Measurements from ENCODE around the gene SIK3.

The SIK3 gene

GRCh38 chr11:117022526-117022925, 75.7 kb downstream of the SIK3 start:
- no peak overlapping the region for H3K27ac Mint-ChIP-seq
- H3K9me3 Mint-ChIP-seq: no peaks in the 10 kb centered on the region
- H3K36me3 Mint-ChIP-seq: peaks cover under 1% of the 10 kb centered on the region
- DNase-seq (ENCODE audit: low spot score in 2 of 2): no peak
- peak; percentile 82 for ATAC-seq
- H3K4me3 Mint-ChIP-seq: peak overlapping the region; percentile 0
- peaks cover 72% of the 10 kb centered on the region for H3K4me1 Mint-ChIP-seq

- ATAC-seq: peak; percentile 43
- peak in 1 of 2 donors; percentile 48 for DNase-seq (ENCODE audit: low spot score in 2 of 2)
- Mint-ChIP-seq H3K36me3 (peaks cover 4% of the 10 kb centered on the region), H3K27ac (peak overlapping the region; percentile 56), H3K4me1 (peaks cover 64% of the 10 kb centered on the region), H3K9me3 (no peaks in the 10 kb centered on the region), H3K4me3 (peak overlapping the region; percentile 35)
Measured at GRCh38 chr11:117020869-117021564, 77.2 kb downstream of the SIK3 start.

- Mint-ChIP-seq H3K9me3 (no peaks in the 10 kb centered on the region), H3K36me3 (peaks cover 4% of the 10 kb centered on the region), H3K4me1 (peaks cover 63% of the 10 kb centered on the region), H3K4me3 (peak overlapping the region; percentile 35), H3K27ac (peak overlapping the region; percentile 56)
- peak in 1 of 2 donors; percentile 46 for DNase-seq (ENCODE audit: low spot score in 2 of 2)
- ATAC-seq: peak; percentile 33
Measured at GRCh38 chr11:117020287-117020686, 77.9 kb downstream of the SIK3 start.

GRCh38 chr11:117019871-117020270, 78.4 kb downstream of the SIK3 start:
- Mint-ChIP-seq H3K9me3 (no peaks in the 10 kb centered on the region), H3K27ac (peak overlapping the region; percentile 56), H3K4me1 (peaks cover 58% of the 10 kb centered on the region), H3K4me3 (peak overlapping the region; percentile 35), H3K36me3 (peaks cover 4% of the 10 kb centered on the region)
- peak; percentile 40 for ATAC-seq
- peak in 1 of 2 donors; percentile 50 for DNase-seq (ENCODE audit: low spot score in 2 of 2)

- ATAC-seq: no peak
- H3K27ac Mint-ChIP-seq: peak overlapping the region; percentile 23
- H3K4me1 Mint-ChIP-seq: peaks cover 42% of the 10 kb centered on the region
- no peak overlapping the region for H3K4me3 Mint-ChIP-seq
- DNase-seq (ENCODE audit: low spot score in 2 of 2): no peak
- peaks cover 4% of the 10 kb centered on the region for H3K36me3 Mint-ChIP-seq
- H3K9me3 Mint-ChIP-seq: no peaks in the 10 kb centered on the region
Measured at GRCh38 chr11:117017456-117017855, 80.8 kb downstream of the SIK3 start.

GRCh38 chr11:117016747-117017146, 81.5 kb downstream of the SIK3 start:
- Mint-ChIP-seq H3K9me3 (no peaks in the 10 kb centered on the region), H3K36me3 (peaks cover 4% of the 10 kb centered on the region), H3K4me3 (no peak overlapping the region), H3K27ac (peak overlapping the region; percentile 23), H3K4me1 (peaks cover 49% of the 10 kb centered on the region)
- no peak for ATAC-seq
- no peak for DNase-seq (ENCODE audit: low spot score in 2 of 2)

GRCh38 chr11:117016246-117016645, 82.0 kb downstream of the SIK3 start:
- peaks cover 49% of the 10 kb centered on the region for H3K4me1 Mint-ChIP-seq
- H3K9me3 Mint-ChIP-seq: no peaks in the 10 kb centered on the region
- H3K27ac Mint-ChIP-seq: no peak overlapping the region
- H3K36me3 Mint-ChIP-seq: peaks cover 6% of the 10 kb centered on the region
- no peak for DNase-seq (ENCODE audit: low spot score in 2 of 2)
- ATAC-seq: no peak
- H3K4me3 Mint-ChIP-seq: no peak overlapping the region

- peaks cover 15% of the 10 kb centered on the region for H3K36me3 Mint-ChIP-seq
- ATAC-seq (no peak), DNase-seq (ENCODE audit: low spot score in 2 of 2) (peak in 1 of 2 donors; percentile 70)
- H3K4me3 Mint-ChIP-seq: peak overlapping the region; percentile 45
- H3K4me1 Mint-ChIP-seq: peaks cover 34% of the 10 kb centered on the region
- H3K9me3 Mint-ChIP-seq: no peaks in the 10 kb centered on the region
- H3K27ac Mint-ChIP-seq: peak overlapping the region; percentile 47
Measured at GRCh38 chr11:117011541-117011898, 86.7 kb downstream of the SIK3 start.

- ATAC-seq (peak; percentile 98), DNase-seq (ENCODE audit: low spot score in 2 of 2) (peak in 1 of 2 donors; percentile 56)
- H3K27ac Mint-ChIP-seq: peak overlapping the region; percentile 47
- peaks cover 15% of the 10 kb centered on the region for H3K36me3 Mint-ChIP-seq
- peak overlapping the region; percentile 45 for H3K4me3 Mint-ChIP-seq
- peaks cover 39% of the 10 kb centered on the region for H3K4me1 Mint-ChIP-seq
- H3K9me3 Mint-ChIP-seq: no peaks in the 10 kb centered on the region
Measured at GRCh38 chr11:117010808-117011540, 87.3 kb downstream of the SIK3 start.

GRCh38 chr11:117009905-117010605, 88.2 kb downstream of the SIK3 start:
- peaks cover 48% of the 10 kb centered on the region for H3K4me1 Mint-ChIP-seq

GRCh38 chr11:117005758-117006157, 92.5 kb downstream of the SIK3 start:
- no peaks in the 10 kb centered on the region for H3K9me3 Mint-ChIP-seq

More at GRCh38 chr11:117009905-117010605, 88.2 kb downstream of the SIK3 start:
- peak overlapping the region; percentile 45 for H3K4me3 Mint-ChIP-seq
- ATAC-seq (peak; percentile 64), DNase-seq (ENCODE audit: low spot score in 2 of 2) (peak in 1 of 2 donors; percentile 62)
- H3K36me3 Mint-ChIP-seq: peaks cover 15% of the 10 kb centered on the region
- no peaks in the 10 kb centered on the region for H3K9me3 Mint-ChIP-seq
- peak overlapping the region; percentile 47 for H3K27ac Mint-ChIP-seq

GRCh38 chr11:117002639-117003299, 95.5 kb downstream of the SIK3 start:
- Mint-ChIP-seq H3K9me3 (no peaks in the 10 kb centered on the region), H3K27ac (peak overlapping the region; percentile 89), H3K36me3 (peaks cover 18% of the 10 kb centered on the region), H3K4me3 (peak overlapping the region; percentile 34), H3K4me1 (peaks cover 73% of the 10 kb centered on the region)
- ATAC-seq (peak; percentile 94), DNase-seq (ENCODE audit: low spot score in 2 of 2) (peak in 1 of 2 donors; percentile 75)

More at GRCh38 chr11:117005758-117006157, 92.5 kb downstream of the SIK3 start:
- H3K36me3 Mint-ChIP-seq: peaks cover 26% of the 10 kb centered on the region
- peaks cover 70% of the 10 kb centered on the region for H3K4me1 Mint-ChIP-seq
- DNase-seq (ENCODE audit: low spot score in 2 of 2) (no peak), ATAC-seq (no peak)
- H3K27ac Mint-ChIP-seq: no peak overlapping the region
- no peak overlapping the region for H3K4me3 Mint-ChIP-seq

- DNase-seq (ENCODE audit: low spot score in 2 of 2) (no peak), ATAC-seq (no peak)
- Mint-ChIP-seq H3K9me3 (no peaks in the 10 kb centered on the region), H3K27ac (peak overlapping the region; percentile 3), H3K36me3 (peaks cover 18% of the 10 kb centered on the region), H3K4me1 (peaks cover 69% of the 10 kb centered on the region), H3K4me3 (no peak overlapping the region)
Measured at GRCh38 chr11:117000014-117000737, 98.1 kb downstream of the SIK3 start.

GRCh38 chr11:116997071-116997470, 101.2 kb downstream of the SIK3 start:
- H3K4me1 Mint-ChIP-seq: peaks cover 64% of the 10 kb centered on the region
- ATAC-seq (no peak), DNase-seq (ENCODE audit: low spot score in 2 of 2) (no peak)
- H3K27ac Mint-ChIP-seq: no peak overlapping the region
- H3K36me3 Mint-ChIP-seq: peaks cover 5% of the 10 kb centered on the region
- H3K9me3 Mint-ChIP-seq: no peaks in the 10 kb centered on the region
- H3K4me3 Mint-ChIP-seq: no peak overlapping the region

Data from stimulated activated effector memory CD8-positive, alpha-beta T cell treated with anti-CD3 and anti-CD28 coated beads, Interleukin-12 subunit alpha, Interleukin-12 subunit beta, amount 100 ng/mL, for 72 hours (primary cell).